ENCODE data around the gene ZFP42. TPM values are rescaled to one million over a fixed set of nuclear protein-coding genes. Genes with fewer than 3 reads are reported as not detected.
"Not testable (repeated sequence)": the region's sequence is repeated elsewhere in the genome, so short reads cannot be mapped to it uniquely, and the experiment has no call there.

Gene ZFP42
- total RNA-seq: 0.07 TPM in 1 of 2 replicates, not detected in the other

GRCh38 chr4:187995322-187996207 lies at the start of gene ZFP42:
TSS of gene ZFP42 (plus strand) at chr4:187995771. CDS start at chr4:188002808, 7,037 bp downstream.
- H3K27me3 Mint-ChIP-seq (ENCODE audit: low read depth): no peaks in the 10 kb centered on the region
- H3K9me3 Mint-ChIP-seq: peaks cover 36% of the 10 kb centered on the region
- no peaks in the 10 kb centered on the region for H3K4me1 Mint-ChIP-seq (ENCODE audit: low read depth)
- no peak within 1 kb of the TSS for H3K4me3 Mint-ChIP-seq (ENCODE audit: low read depth)
- no peaks in the 10 kb centered on the region for H3K36me3 Mint-ChIP-seq (ENCODE audit: low read depth)
- no peak for DNase-seq (ENCODE audit: low spot score)
- intact Hi-C loops (cut with micrococcal nuclease): no loop called here
- H3K27ac Mint-ChIP-seq: no peak within 1 kb of the TSS

GRCh38 chr4:187961171-187961570 lies 34.4 kb upstream of the ZFP42 start:
- no peaks in the 10 kb centered on the region for H3K36me3 Mint-ChIP-seq (ENCODE audit: low read depth)
- H3K4me3 Mint-ChIP-seq (ENCODE audit: low read depth): no peak overlapping the region

GRCh38 chr4:187961961-187962360 lies 33.6 kb upstream of the ZFP42 start:
- Mint-ChIP-seq H3K4me1 (ENCODE audit: low read depth) (no peaks in the 10 kb centered on the region), H3K27ac (no peak overlapping the region), H3K27me3 (ENCODE audit: low read depth) (no peaks in the 10 kb centered on the region), H3K9me3 (peaks cover 29% of the 10 kb centered on the region), H3K4me3 (ENCODE audit: low read depth) (no peak overlapping the region), H3K36me3 (ENCODE audit: low read depth) (no peaks in the 10 kb centered on the region)
- DNase-seq (ENCODE audit: low spot score): no peak
- intact Hi-C loops (cut with micrococcal nuclease): no loop called here

More at GRCh38 chr4:187961171-187961570, 34.4 kb upstream of the ZFP42 start:
- no peak overlapping the region for H3K27ac Mint-ChIP-seq
- no peak for DNase-seq (ENCODE audit: low spot score)
- peaks cover 29% of the 10 kb centered on the region for H3K9me3 Mint-ChIP-seq
- intact Hi-C loops (cut with micrococcal nuclease): no loop called here
- H3K27me3 Mint-ChIP-seq (ENCODE audit: low read depth): no peaks in the 10 kb centered on the region
- H3K4me1 Mint-ChIP-seq (ENCODE audit: low read depth): no peaks in the 10 kb centered on the region

GRCh38 chr4:187962926-187963325 lies 32.6 kb upstream of the ZFP42 start:
- DNase-seq (ENCODE audit: low spot score): no peak
- Mint-ChIP-seq H3K36me3 (ENCODE audit: low read depth) (no peaks in the 10 kb centered on the region), H3K4me1 (ENCODE audit: low read depth) (no peaks in the 10 kb centered on the region), H3K9me3 (peaks cover 22% of the 10 kb centered on the region), H3K27me3 (ENCODE audit: low read depth) (no peaks in the 10 kb centered on the region), H3K4me3 (ENCODE audit: low read depth) (no peak overlapping the region), H3K27ac (no peak overlapping the region)
- intact Hi-C loops (cut with micrococcal nuclease): no loop called here

- Mint-ChIP-seq H3K27me3 (ENCODE audit: low read depth) (no peaks in the 10 kb centered on the region), H3K4me1 (ENCODE audit: low read depth) (no peaks in the 10 kb centered on the region), H3K36me3 (ENCODE audit: low read depth) (no peaks in the 10 kb centered on the region), H3K9me3 (peaks cover 5% of the 10 kb centered on the region), H3K4me3 (ENCODE audit: low read depth) (no peak overlapping the region), H3K27ac (no peak overlapping the region)
- DNase-seq (ENCODE audit: low spot score): no peak
- intact Hi-C loops (cut with micrococcal nuclease): no loop called here
These were observed 29.8 kb upstream of the ZFP42 start for GRCh38 chr4:187965726-187966125.

- Mint-ChIP-seq H3K27ac (no peak overlapping the region), H3K27me3 (ENCODE audit: low read depth) (no peaks in the 10 kb centered on the region), H3K4me1 (ENCODE audit: low read depth) (no peaks in the 10 kb centered on the region), H3K9me3 (peaks cover 22% of the 10 kb centered on the region), H3K4me3 (ENCODE audit: low read depth) (no peak overlapping the region), H3K36me3 (ENCODE audit: low read depth) (no peaks in the 10 kb centered on the region)
- intact Hi-C loops (cut with micrococcal nuclease): no loop called here
- DNase-seq (ENCODE audit: low spot score): no peak
These were observed 23.4 kb upstream of the ZFP42 start for GRCh38 chr4:187972135-187972534.

GRCh38 chr4:187983746-187984145 lies 11.8 kb upstream of the ZFP42 start:
- peaks cover 71% of the 10 kb centered on the region for H3K9me3 Mint-ChIP-seq
- H3K4me1 Mint-ChIP-seq (ENCODE audit: low read depth): no peaks in the 10 kb centered on the region
- no peak overlapping the region for H3K27ac Mint-ChIP-seq
- no peaks in the 10 kb centered on the region for H3K27me3 Mint-ChIP-seq (ENCODE audit: low read depth)
- H3K36me3 Mint-ChIP-seq (ENCODE audit: low read depth): no peaks in the 10 kb centered on the region
- intact Hi-C loops (cut with micrococcal nuclease): no loop called here
- DNase-seq (ENCODE audit: low spot score): no peak
- no peak overlapping the region for H3K4me3 Mint-ChIP-seq (ENCODE audit: low read depth)

GRCh38 chr4:187992971-187993370 lies 2.6 kb upstream of the ZFP42 start:
- Mint-ChIP-seq H3K27me3 (ENCODE audit: low read depth) (no peaks in the 10 kb centered on the region), H3K9me3 (peaks cover 38% of the 10 kb centered on the region), H3K36me3 (ENCODE audit: low read depth) (no peaks in the 10 kb centered on the region), H3K4me1 (ENCODE audit: low read depth) (no peaks in the 10 kb centered on the region), H3K27ac (no peak overlapping the region), H3K4me3 (ENCODE audit: low read depth) (no peak overlapping the region)
- DNase-seq (ENCODE audit: low spot score): no peak
- intact Hi-C loops (cut with micrococcal nuclease): no loop called here

GRCh38 chr4:187993827-187994226 lies 1.7 kb upstream of the ZFP42 start:
- DNase-seq (ENCODE audit: low spot score): no peak
- no peak overlapping the region for H3K4me3 Mint-ChIP-seq (ENCODE audit: low read depth)
- H3K4me1 Mint-ChIP-seq (ENCODE audit: low read depth): no peaks in the 10 kb centered on the region
- no peaks in the 10 kb centered on the region for H3K27me3 Mint-ChIP-seq (ENCODE audit: low read depth)
- H3K36me3 Mint-ChIP-seq (ENCODE audit: low read depth): no peaks in the 10 kb centered on the region
- H3K27ac Mint-ChIP-seq: no peak overlapping the region
- H3K9me3 Mint-ChIP-seq: peaks cover 34% of the 10 kb centered on the region
- intact Hi-C loops (cut with micrococcal nuclease): no loop called here

- no peaks in the 10 kb centered on the region for H3K36me3 Mint-ChIP-seq (ENCODE audit: low read depth)
- DNase-seq (ENCODE audit: low spot score): no peak
- H3K9me3 Mint-ChIP-seq: peaks cover 39% of the 10 kb centered on the region
- intact Hi-C loops (cut with micrococcal nuclease): no loop called here
- H3K27ac Mint-ChIP-seq: no peak overlapping the region
- no peak overlapping the region for H3K4me3 Mint-ChIP-seq (ENCODE audit: low read depth)
- H3K4me1 Mint-ChIP-seq (ENCODE audit: low read depth): no peaks in the 10 kb centered on the region
- H3K27me3 Mint-ChIP-seq (ENCODE audit: low read depth): no peaks in the 10 kb centered on the region
These were observed 1.1 kb downstream of the ZFP42 start for GRCh38 chr4:187996502-187997177.

- H3K4me3 Mint-ChIP-seq (ENCODE audit: low read depth); intact Hi-C loops (cut with micrococcal nuclease); H3K27me3 Mint-ChIP-seq (ENCODE audit: low read depth); H3K36me3 Mint-ChIP-seq (ENCODE audit: low read depth); H3K27ac Mint-ChIP-seq; DNase-seq (ENCODE audit: low spot score); H3K4me1 Mint-ChIP-seq (ENCODE audit: low read depth): not testable (repeated sequence)
- H3K9me3 Mint-ChIP-seq: peaks cover 38% of the 10 kb centered on the region
These were observed 2.4 kb downstream of the ZFP42 start for GRCh38 chr4:187997991-187998390.

- no peaks in the 10 kb centered on the region for H3K4me1 Mint-ChIP-seq (ENCODE audit: low read depth)
- no peak for DNase-seq (ENCODE audit: low spot score)
- H3K9me3 Mint-ChIP-seq: peaks cover 32% of the 10 kb centered on the region
- no peaks in the 10 kb centered on the region for H3K36me3 Mint-ChIP-seq (ENCODE audit: low read depth)
- no peaks in the 10 kb centered on the region for H3K27me3 Mint-ChIP-seq (ENCODE audit: low read depth)
- no peak overlapping the region for H3K27ac Mint-ChIP-seq
- no peak overlapping the region for H3K4me3 Mint-ChIP-seq (ENCODE audit: low read depth)
- intact Hi-C loops (cut with micrococcal nuclease): no loop called here
These were observed 3.9 kb downstream of the ZFP42 start for GRCh38 chr4:187999406-187999932.

GRCh38 chr4:188002323-188002722 lies 6.8 kb downstream of the ZFP42 start:
- intact Hi-C loops (cut with micrococcal nuclease): no loop called here
- Mint-ChIP-seq H3K27me3 (ENCODE audit: low read depth) (no peaks in the 10 kb centered on the region), H3K4me3 (ENCODE audit: low read depth) (no peak overlapping the region), H3K4me1 (ENCODE audit: low read depth) (no peaks in the 10 kb centered on the region), H3K9me3 (peaks cover 20% of the 10 kb centered on the region), H3K36me3 (ENCODE audit: low read depth) (no peaks in the 10 kb centered on the region), H3K27ac (no peak overlapping the region)
- DNase-seq (ENCODE audit: low spot score): no peak
